NB4 (cell line): Measurements from ENCODE around the gene BRD4.

Experiments
- DNase-seq: peaks from one replicate; pipeline ENCODE4 v3.0.0; 2010; ENCODE audit warnings: low read depth
- H3K4me3 ChIP-seq: one replicate; pipeline ENCODE4 v1.5.1; 2011; ENCODE audit warnings: mild to moderate bottlenecking, low read depth, low read length, moderate library complexity
- MYC ChIP-seq: IDR thresholded peaks from 2 replicates; pipeline ENCODE4 v1.6.1; 2011; ENCODE audit warnings: low read depth, low read length
- POLR2A ChIP-seq: IDR thresholded peaks from 2 replicates; pipeline ENCODE4 v1.6.1; 2011; ENCODE audit warnings: mild to moderate bottlenecking; ENCODE audit not compliant: insufficient read length; ENCODE audit errors: extremely low read depth
- TF ChIP-seq, protein P1 (sequence below): IDR thresholded peaks from 2 replicates; pipeline ENCODE4 v1.6.1; 2011; ENCODE audit warnings: low read depth, low read length
- TF ChIP-seq, protein P2 (sequence below): IDR thresholded peaks from one replicate; pipeline ENCODE4 v1.5.1; 2012; ENCODE audit warnings: low read depth, low read length

Gene BRD4

DNA sequence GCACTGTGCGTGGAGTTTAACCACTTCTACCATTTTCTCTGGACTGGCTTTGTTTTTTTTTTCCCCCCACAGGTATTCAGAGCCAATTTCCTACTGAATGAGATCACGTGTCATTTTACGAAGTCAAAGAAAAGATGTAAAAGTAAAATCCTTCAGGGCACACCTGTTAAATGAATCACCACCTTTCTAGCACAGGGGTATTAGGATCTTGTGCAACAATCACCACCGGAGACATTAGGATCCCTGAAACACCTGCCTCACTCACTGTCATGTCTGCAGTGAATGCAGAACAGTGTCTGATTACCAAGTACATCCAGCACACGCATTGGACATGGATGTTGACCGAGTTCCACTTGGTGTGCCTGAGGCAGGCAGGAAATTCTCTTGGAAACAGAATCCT lies 17.2 kb downstream of the BRD4 start:
- no peak overlapping the region for H3K4me3 ChIP-seq
- TF ChIP-seq, protein P1, sequence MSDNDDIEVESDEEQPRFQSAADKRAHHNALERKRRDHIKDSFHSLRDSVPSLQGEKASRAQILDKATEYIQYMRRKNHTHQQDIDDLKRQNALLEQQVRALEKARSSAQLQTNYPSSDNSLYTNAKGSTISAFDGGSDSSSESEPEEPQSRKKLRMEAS = no peak
- TF ChIP-seq, protein P2, sequence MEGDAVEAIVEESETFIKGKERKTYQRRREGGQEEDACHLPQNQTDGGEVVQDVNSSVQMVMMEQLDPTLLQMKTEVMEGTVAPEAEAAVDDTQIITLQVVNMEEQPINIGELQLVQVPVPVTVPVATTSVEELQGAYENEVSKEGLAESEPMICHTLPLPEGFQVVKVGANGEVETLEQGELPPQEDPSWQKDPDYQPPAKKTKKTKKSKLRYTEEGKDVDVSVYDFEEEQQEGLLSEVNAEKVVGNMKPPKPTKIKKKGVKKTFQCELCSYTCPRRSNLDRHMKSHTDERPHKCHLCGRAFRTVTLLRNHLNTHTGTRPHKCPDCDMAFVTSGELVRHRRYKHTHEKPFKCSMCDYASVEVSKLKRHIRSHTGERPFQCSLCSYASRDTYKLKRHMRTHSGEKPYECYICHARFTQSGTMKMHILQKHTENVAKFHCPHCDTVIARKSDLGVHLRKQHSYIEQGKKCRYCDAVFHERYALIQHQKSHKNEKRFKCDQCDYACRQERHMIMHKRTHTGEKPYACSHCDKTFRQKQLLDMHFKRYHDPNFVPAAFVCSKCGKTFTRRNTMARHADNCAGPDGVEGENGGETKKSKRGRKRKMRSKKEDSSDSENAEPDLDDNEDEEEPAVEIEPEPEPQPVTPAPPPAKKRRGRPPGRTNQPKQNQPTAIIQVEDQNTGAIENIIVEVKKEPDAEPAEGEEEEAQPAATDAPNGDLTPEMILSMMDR = no peak
- TF ChIP-seq MYC (no peak), POLR2A (no peak)
- DNase-seq = no peak

DNA sequence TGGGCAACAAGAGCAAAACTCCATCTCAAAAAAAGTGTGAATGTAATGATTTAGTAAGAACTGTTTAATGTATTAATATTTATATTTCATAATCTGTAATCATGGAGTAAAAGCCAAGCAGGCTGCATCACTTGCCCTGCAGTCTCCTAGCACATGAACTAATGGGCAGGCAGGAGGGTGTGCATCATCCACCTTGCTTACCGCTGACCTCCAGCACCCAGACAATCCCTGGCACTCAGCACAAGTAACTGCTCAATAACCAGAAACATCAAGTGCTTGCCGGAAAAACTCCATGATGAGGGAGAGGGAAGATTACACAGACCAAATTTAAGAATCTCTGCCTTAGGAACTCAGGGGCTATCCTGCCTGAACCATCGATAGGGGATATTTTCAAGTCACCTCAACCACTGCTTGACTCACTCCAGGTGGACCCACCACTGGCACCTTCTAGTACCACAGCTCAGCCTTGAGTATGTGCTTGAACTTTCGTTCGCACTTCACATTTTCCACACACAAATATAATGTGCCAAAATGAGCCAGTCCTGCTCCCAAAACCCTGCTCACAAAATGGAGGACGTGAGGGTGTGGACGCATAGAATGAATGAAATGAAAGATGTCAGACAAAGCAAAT lies 18.6 kb downstream of the BRD4 start:
- no peak overlapping the region for H3K4me3 ChIP-seq
- DNase-seq = no peak
- no peak for TF ChIP-seq POLR2A
- TF ChIP-seq, protein P1 = no peak
- TF ChIP-seq MYC = no peak
- TF ChIP-seq, protein P2 = no peak

DNA sequence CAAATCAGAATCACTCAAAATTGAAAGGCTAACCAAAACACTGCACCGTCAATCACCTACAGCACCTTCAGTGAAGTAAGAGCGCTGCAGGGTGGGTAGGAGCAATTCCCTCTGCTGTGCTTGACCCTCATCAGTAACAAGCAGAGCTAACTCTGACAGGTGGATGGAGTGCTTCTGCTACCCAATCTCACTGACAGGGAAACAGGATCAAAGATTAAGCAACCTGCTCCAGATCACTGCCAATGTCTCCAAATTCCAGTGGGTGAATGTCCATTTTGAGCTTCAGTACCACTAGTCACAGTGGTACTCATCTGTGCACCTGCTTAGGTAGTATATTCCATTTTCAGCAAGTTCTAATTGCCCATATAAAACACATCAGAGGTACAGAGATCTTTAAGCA lies 25.2 kb downstream of the BRD4 start:
- no peak overlapping the region for H3K4me3 ChIP-seq
- TF ChIP-seq, protein P1 = no peak
- no peak for TF ChIP-seq MYC
- TF ChIP-seq POLR2A = no peak
- DNase-seq = no peak

DNA sequence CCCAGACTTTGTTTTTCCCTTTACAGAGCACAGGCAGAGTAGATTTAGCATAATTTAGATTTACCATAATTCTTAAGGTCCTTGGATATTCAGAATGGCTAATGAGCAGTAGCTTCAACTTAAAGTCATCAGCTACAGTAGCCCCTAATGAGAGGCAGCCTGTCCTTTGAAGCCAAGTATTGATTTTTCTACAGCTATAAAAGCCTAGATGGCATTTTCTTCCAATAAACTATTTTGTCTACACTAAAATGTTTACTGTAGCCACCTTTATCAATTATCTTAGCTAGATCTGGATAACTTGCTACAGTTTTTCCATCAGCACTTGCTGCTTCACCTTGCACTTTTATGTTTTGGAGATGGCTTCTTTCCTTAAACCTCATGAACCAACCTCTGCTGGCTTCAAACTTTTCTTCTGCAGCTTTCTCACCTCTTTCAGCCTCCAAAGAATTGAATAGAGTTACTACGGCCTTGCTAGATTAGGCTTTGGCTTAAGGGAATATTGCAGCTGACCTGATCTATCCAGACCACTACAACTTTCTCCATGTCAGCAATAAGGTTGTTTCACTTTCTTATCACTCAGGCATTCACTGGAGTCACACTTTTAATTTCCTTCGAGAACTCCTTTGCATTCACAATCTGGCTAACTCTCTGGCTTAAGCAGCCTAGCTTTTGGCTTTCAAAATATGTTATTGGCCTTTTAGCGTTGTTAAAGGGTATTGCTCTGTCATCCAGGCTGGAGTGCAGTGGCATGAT lies 26.6 kb downstream of the BRD4 start:
- no peak overlapping the region for H3K4me3 ChIP-seq

DNA sequence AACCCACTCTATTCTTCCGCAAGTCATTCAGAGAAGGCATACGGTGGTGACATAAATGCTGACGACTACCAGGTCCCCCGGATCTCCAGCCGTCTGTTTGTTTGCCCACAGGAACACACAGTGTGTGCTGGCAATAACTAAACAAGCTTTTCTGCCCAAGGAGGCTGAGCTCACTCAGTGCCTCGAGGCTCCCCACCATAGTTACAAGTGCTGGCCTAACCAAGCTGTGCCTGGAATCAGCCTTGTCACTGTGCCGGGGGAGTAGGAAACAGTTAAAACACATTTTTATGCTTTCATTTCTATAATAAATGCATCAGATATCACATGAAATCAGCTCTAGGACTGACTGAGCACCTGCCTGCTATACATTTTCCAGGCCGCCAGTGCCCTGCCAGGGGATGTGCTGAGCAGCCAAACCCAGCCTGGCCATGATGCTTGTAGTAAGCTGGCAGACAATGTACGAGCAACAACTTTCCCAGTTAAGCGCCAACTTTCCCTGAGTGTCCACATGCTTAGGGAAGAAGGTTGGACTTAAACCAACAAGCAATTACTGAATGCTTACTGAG lies 28.1 kb downstream of the BRD4 start:
- TF ChIP-seq, protein P1 = no peak
- TF ChIP-seq, protein P2 = no peak
- TF ChIP-seq POLR2A (no peak), MYC (no peak)
- no peak overlapping the region for H3K4me3 ChIP-seq
- peak; percentile 15 for DNase-seq

More for the DNA sequence above, 26.6 kb downstream of the BRD4 start:
- DNase-seq = no peak
- TF ChIP-seq POLR2A (no peak), MYC (no peak)
- TF ChIP-seq, protein P2 = no peak
- TF ChIP-seq, protein P1 = no peak
